GM13976 (cell line): ENCODE measurements around the gene CLDN4.
A peak's percentile ranks its signal among the peaks of the same experiment; 100 is the strongest.
"Not testable (repeated sequence)": the region's sequence is repeated elsewhere in the genome, so short reads cannot be mapped to it uniquely, and the experiment has no call there.

Experiments
- DNase-seq: peaks from one replicate; pipeline ENCODE4 v3.0.0; 2012; ENCODE audit warnings: low spot score
- CTCF ChIP-seq: IDR thresholded peaks from 2 replicates; pipeline ENCODE4 v1.5.1; 2012; ENCODE audit warnings: borderline replicate concordance, mild to moderate bottlenecking; ENCODE audit not compliant: insufficient read depth; ENCODE audit errors: extremely low read depth, missing control alignments, control extremely low read depth
- in situ Hi-C: fragments of 300-500 bp; cut with MboI; formaldehyde crosslinking; loops from one replicate; pipeline ENCODE4 v1.12.0; 2022; ENCODE audit warnings: low sequenced_read_pairs, mixed read lengths, inconsistent platforms; ENCODE audit not compliant: unreplicated experiment

The CLDN4 gene

GRCh38 chr7:73831584-73831833 lies 713 bp downstream of the CLDN4 start:
- in situ Hi-C loops = no loop called here
- no peak for DNase-seq
- TF ChIP-seq CTCF = no peak

GRCh38 chr7:73831834-73832651 lies 1.2 kb downstream of the CLDN4 start:
- no peak for TF ChIP-seq CTCF
- in situ Hi-C loops = no loop called here
- peak; percentile 14 for DNase-seq

- TF ChIP-seq CTCF = no peak
- DNase-seq = no peak
- in situ Hi-C loops = no loop called here
Measured at GRCh38 chr7:73832806-73833205, 2.0 kb downstream of the CLDN4 start.

GRCh38 chr7:73833251-73833919 lies 2.6 kb downstream of the CLDN4 start:
- DNase-seq = peak; percentile 32
- no peak for TF ChIP-seq CTCF
- in situ Hi-C loops = no loop called here

- no peak for TF ChIP-seq CTCF
- peak; percentile 13 for DNase-seq
Measured at GRCh38 chr7:73834626-73835191, 3.9 kb downstream of the CLDN4 start.

GRCh38 chr7:73837167-73837566 lies 6.4 kb downstream of the CLDN4 start:
- DNase-seq, in situ Hi-C loops: not testable (repeated sequence)

More at GRCh38 chr7:73834626-73835191, 3.9 kb downstream of the CLDN4 start:
- in situ Hi-C loops = no loop called here

GRCh38 chr7:73838642-73839041 lies 7.8 kb downstream of the CLDN4 start:
- in situ Hi-C loops = no loop called here
- DNase-seq = peak; percentile 25
- no peak for TF ChIP-seq CTCF
